COLO668 (cell line): ENCODE results near the gene ZNF653.

Source experiments
- DNase-seq: peaks from one replicate; lab custom pipeline; 2025; ENCODE audit not compliant: unreplicated experiment; lab: John Stamatoyannopoulos, UW

Gene ZNF653

DNA sequence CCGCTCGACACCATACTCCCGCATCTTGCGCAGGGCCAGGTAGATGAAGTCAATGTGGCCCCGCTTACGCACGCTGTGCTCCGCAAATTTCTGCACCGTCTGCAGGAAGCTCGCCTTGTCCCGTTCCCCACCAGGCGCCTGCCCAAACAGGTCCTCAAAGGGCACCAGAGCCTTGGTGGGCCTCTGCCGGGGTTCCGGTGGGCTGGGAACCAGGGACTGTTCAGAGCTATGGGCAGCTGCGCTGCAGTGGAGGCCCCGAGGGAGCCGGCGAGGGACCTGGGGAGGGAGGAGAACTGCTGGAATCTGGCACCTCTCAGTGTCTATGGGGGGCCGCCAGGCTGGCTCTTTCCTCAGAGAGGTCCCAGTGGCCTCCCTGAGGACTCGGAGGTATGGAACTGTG is 8.3 kb upstream of the ZNF653 start:
- no peak for DNase-seq

DNA sequence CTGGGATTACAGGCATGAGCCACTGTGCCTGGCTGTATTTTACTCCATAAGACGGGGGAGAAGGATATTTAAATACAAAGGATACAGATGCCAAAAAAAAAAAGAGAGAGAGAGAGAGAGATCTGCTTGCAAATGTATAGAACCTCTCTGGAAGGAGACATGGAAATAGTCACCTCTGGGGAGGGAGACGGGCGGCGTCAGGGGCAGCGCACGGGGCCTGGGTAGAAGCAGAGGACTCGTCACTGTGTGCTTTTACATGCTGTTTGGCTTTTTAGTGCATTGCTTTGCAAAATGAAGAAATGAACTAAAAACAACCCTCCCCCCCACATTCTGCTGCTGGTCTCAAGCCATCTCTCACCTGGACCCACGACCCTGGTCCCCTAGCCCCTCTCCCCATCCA is 4.8 kb upstream of the ZNF653 start:
- DNase-seq, result no peak

DNA sequence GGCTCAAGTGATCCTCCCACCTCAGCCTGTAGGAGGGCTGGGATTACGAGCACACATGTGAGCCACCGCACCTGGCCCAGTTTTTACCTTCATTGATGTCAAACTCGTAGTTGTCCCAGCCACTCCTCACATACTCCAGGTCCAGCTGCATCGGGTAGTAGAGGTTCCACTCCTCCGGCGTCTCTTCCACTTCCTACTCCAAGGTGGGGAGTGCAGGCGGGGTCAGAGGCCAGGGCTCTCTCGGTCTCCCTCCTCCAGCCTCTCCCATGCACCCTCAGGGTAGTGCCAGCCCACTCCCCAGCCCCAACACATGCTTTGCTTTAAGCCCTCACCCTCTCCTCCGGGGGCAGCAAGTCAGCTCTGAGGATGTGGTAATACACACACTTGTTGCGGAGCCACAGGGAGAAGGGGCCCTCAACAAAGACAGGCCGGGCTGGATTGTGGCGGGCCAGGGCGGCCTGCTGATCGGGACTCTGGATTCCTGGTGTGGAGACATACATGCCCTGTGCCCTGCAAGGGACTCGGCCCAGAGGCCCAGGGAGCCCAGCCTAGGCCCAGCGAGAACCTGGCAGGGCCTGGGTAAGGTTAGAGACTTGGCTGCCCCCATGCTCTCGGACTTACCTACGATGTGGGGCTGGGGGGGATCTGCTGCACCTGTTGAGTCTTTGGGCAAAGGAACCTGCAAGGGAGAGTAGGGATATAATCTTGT is 1.9 kb upstream of the ZNF653 start:
- DNase-seq, result no peak

DNA sequence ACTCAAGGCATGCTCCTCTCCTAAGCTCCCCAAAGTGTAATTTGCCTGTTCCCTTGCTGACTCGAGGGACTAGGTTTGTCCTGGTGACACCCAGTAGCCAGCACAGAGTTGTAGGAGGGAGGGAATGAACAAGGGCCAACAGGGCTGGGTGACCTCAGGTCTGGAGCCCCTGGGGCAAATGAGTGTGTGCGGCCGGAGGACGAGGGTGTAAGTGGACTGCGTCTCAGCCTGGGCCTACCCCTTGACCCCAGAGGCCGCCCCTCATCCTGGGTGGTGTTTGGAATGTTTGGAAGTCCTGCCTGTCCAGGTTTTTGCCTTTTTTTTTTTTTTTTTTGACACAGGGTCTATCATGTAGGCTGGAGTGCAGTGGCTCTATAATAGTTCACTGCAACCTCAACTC is 1.3 kb upstream of the ZNF653 start:
- no peak for DNase-seq

DNA sequence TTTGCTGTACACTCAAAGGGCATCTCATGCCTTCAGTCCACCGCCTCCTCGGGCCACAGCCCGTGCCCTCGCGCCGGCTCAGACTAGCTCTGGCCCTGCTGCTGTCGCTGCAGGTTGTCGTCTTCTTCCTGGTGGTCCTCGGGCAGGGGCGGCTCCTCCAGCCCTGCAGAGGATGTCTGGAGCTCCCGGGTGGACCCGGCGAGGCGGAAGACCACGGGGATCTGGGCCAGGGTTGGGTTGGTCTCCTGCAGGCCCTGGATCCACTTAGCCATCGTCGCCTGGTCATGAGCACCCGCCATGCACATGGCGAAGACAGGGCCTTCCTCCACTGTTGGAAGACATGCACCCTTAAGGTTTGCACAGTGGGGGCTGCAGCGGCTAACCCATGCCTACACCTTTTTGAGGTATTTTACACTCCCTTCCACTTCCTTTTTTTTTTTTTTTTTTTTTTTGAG is 489 bp upstream of the ZNF653 start:
- peak; percentile 76 for DNase-seq

DNA sequence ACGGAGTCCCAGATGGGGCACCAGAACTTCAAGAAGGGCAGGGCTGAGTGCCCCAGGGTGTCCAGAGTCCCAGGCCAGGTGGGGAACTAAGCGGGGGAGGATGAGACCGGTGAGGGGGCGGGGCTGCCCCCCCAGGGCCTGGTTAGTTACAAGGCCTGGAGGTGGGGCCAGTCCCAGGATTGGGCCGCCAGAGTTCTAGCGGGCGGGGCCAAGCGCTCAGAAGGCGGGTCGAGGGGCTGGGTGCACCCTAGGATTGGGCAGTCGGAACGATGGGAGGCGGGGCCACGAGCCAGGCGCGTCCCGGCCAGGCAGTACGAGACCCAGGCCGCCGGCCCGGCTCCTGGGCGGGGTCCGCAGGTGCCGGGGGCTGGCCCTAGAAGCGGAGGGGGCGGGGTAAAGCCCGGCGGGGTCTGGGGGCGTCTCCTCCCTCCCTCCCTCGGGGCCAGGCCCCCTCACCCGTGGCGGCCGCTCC is 571 bp downstream of the ZNF653 start:
- peak; percentile 97 for DNase-seq

DNA sequence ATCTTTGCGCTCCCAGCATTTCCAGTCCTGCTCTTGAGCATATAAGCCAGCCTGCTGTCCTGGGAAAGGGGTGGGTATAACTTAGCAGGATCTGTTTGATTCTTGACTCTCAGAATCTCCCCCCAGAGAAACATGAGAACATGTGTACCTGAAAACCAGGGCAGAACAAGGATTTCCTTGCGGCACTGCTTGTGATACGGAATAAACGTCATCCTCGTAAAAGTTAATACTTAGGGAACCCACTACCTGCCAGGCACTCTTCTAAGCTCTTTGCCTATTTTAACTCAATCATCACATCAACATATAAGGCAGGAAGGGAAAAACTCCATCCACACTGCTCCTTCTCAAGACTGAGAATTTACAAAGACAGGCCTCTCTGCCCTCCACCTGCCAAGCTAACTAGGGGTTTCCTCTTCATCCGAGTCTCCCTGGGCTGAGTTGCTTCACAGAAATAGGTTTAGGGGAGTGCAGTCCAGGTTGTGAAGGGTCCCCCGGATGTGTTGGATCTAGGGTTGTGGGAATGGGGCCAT is 1.1 kb downstream of the ZNF653 start:
- DNase-seq, result no peak

DNA sequence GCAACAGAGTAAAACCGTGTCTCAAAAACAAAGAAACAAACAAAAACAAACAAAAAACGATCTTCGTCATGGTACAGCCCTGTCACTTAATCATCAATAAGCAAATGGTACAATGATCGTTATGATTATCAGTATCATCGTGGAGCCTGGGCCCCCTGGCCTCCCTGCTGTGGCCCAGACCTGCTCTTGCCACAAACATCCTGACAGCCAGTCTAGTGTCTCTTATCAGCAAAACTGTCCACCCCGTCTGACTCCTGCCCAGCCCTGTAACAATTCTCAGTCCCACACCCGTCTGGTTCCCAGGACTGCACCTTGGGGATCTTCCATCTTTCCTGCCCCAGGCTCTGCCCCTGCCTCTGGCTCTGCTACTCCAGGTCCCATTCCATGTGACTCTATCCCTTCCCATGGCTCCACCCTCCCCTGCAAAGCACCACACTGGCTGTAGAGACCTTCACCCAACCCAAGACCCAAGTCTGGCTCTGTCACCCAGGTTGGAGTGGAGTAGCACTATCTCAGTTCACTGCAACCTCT is 5.7 kb downstream of the ZNF653 start:
- DNase-seq, result no peak

DNA sequence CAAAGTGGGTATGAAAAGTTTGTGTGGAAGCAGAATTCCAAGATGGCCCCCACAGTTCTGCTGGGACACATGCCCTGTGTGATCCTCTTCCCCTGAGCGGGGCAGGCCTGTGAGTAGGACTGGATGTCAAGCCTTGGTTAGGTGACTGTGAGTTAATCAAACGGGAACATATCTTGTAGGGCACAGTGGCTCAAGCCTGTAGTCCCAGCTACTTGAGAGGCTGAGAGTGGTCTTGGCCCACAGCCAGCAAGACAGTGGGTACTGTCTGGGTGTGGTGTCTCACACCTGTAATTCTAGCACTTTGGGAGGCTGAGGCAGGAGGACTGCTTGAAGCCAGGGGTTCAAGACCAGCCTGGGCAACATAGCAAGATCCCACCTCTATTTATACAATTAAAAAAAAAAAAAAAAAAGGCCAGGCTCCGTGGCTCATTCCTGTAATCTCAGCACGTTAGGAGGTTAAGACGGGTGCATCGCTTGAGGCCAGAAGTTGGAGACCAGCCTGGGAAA is 6.4 kb downstream of the ZNF653 start:
- DNase-seq, result no peak

DNA sequence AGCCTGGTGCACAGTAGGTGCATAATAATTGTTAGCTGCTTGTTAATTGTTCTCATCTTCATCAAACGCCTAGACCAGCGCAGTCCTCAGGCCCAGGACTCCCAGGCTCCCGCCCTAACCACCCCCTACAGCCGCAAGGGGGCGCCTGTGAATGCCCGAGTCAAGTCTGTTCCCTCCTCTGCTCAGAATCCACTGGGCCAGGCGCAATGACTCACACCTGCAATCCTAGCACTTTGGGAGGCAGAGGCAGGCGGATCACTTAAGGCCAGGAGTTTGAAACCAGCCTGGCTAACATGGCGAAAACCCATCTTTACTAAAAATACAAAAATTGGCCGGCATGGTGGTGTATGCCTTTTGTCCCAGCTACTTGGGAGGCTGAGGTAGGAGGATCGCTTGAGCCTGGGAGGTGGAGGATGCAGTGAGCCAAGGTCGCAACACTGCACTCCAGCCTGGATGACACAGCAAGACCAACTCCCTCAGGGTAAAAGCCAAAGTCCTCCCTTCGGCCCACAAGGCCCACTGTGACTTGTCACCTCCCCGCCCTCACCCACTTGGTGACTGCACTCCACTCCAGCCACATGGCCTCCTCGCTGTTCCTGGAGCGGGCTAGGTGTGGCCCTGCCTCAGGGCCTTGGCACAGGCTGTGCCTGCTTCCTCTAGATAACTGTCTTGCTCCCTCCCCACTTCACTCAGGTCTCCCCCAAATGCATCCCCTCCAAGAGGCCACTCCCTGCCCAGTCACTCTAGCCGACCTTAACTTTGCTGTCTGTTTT is 9.1 kb downstream of the ZNF653 start:
- peak; percentile 71 for DNase-seq

DNA sequence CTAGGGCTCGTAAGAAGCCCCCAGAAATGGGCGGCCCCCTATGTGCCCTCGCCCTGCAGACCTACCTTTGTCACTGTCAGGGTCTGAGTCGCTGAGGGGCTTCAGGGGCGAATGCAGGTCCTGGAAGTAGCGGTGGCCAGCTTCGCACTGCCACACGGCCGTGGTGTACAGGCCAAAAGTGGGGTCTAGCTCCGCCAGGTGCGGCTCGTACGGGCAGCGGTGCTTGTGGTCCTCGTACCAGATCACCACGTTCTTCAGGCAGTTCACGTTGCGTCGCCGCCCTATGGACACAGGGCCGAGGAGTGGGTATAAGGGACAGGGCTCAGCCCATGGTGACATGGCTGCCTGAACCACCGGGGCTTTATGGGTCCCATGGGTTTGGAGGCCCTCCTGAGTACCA is 9.8 kb downstream of the ZNF653 start:
- no peak for DNase-seq

DNA sequence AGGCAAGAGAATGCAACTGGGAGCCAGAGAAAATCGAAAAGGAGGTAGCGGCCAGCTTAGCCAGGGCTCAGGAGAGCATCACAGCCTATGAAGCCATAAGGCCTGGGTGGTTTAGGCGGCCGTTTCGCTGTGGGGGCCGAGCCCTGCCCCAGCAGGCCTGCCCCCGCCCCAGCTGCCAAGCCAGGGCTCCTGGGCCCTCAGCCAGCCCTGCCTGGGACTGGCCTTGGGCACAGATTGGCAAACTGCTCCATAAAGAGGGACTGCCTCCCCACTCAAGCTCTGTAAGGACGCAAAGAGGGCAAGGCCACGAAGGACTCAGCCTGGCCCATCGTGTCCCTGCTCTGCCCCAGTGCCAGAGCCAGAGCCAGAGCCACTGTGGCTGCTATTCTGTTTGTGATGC is 10.2 kb downstream of the ZNF653 start:
- DNase-seq, result no peak

DNA sequence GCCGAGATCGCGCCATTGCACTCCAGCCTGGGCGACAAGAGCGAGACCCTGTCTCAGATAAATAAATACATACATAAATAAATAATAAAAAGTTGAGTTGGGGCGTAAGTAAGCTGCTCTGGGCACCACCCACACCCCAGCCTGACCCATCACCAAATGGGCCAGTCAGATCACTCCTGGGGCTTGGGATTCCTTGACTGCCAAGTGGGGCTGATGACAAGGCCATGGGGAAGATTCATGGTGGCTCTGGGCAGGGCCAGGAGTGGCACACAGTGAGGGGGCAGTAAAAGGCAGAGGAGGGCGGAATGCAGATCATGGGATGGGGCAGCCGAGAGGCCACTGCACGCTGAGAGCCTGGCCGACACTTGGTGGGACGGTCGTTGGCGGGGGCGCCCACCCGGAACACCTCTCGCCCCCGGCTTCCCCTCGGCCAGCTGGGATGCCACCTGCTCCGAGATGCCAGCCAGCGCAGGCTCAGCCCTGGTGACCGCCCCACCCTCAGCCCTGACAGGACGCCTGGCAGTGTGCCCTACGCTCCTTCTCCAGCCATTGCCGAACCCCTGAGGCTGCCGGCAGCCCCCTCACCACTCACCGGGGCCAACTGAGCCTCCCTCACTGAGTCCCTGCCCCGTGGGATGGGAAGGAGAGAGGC is 10.9 kb downstream of the ZNF653 start:
- DNase-seq, result no peak

DNA sequence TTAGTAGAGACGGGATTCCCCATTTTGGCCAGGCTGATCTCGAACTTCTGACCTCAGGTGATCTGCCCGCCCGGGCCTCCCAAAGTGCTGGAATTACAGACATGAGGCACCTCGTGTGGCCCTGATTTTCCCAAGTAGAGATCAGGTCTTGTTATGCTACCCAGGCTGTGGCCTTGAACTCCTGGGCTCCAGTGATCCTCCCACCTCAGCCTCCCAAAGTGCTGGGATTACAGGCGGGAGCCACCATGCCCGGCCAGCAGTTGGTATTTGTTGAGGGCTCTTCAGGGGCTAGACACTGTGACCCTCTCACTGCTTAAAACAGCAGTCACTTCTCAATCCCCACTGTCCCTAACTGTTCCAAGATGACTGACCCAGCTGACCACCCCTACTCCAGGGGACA is 16.3 kb downstream of the ZNF653 start:
- DNase-seq, result no peak

DNA sequence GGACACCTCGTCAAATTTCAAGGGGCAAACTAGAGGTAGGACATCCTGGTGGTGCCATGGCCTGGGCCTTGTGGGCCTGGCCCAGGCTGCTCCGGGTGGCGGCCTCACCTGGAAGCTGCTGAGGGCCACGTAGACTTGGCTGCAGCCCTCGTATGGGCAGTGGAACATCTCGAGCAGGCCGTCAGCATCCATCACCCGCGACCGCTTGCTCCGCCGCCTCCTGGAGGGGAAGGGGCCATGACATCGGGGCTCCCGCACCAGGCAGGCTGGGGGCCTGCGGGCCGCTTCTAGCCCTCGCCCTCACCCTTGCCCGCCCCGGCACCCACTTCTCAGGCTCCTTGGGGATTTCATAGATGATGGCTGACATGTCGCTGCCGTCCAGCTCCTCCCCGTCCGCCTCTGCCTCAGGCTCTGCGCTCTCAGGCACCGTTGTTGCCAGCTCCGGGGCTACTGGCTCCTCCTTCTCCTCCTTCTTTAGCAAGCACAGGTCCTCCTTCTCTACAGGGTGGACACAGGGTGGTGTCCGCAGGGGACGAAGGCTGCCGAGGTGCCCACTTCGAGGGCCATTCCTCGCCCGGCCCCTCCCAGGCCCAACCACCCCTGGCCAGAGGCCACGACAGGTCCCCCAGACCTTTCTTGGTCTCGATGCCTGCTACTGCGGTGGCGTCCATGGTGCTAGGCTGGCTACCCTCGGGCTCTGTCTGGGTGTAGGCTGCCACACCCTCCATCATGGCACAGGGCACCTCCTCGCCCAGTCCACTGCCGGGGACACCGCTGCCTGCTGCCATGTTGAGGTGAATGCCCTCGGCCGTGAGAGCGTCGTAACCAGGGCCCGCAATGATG is 18.8 kb downstream of the ZNF653 start:
- DNase-seq, result no peak

DNA sequence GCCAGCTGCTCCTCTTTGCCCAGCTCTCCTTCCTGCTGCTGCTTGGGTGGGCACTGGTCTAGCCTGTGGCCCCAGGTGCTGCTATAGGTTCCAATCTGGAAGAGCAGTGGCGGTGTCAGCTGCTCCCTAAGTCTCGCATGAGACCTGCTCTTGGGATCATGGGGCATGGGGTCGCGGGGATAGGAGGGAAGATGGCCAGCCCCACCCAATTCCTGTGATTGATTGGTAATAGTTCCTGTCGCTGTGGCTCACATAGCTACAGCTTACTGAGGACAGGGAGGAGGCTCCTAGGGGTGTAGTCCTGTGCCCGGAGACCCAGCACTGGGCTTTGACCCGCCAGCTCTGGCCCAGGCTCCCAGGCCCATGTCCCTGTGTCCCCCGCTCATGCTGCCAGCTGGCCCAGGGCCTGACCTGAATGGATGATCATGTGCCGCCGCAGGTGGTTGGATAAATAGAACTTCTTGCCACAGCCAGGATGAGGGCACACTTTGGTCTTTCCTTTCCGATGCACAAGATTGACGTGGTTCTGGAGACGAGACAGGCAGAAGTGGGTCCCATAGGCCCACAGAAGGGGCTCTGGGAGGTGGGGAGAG is 20.3 kb downstream of the ZNF653 start:
- DNase-seq, result no peak

DNA sequence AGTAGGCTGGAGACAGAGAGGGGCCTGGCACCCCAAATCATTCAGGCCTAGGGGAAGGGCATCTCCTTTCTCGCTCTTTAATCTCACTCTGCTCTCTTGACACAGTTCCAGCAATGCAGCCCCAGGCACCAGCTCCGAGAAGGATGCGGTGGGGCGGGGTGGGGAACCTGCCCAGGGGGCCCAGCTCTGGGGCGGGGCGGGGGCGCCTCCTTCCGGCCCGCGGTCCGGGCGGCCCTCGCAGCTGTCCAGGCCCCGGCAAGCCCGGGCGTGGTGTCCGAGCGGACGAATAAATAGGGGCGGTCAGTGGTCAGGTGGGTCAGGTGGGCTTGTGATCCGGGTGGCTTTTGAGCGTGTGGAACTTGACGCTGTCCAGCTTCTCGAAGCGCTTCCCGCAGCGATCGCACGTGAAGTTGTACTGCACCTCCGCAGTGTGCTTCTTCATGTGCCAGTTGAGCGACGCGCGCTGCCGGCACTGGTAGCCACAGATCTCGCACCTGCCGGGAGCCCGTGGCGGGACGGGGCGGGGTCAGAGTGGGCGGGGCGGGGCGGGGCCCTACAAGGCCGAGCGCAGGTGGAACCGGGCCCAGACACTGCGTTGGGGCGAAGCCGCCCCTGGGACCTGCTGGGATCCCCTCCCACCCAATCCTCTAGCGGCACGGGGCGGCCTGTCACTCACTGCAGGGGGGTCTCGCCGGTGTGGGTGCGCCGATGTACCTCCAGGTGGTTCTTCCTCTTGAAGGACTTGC is 22.1 kb downstream of the ZNF653 start:
- DNase-seq, result no peak

DNA sequence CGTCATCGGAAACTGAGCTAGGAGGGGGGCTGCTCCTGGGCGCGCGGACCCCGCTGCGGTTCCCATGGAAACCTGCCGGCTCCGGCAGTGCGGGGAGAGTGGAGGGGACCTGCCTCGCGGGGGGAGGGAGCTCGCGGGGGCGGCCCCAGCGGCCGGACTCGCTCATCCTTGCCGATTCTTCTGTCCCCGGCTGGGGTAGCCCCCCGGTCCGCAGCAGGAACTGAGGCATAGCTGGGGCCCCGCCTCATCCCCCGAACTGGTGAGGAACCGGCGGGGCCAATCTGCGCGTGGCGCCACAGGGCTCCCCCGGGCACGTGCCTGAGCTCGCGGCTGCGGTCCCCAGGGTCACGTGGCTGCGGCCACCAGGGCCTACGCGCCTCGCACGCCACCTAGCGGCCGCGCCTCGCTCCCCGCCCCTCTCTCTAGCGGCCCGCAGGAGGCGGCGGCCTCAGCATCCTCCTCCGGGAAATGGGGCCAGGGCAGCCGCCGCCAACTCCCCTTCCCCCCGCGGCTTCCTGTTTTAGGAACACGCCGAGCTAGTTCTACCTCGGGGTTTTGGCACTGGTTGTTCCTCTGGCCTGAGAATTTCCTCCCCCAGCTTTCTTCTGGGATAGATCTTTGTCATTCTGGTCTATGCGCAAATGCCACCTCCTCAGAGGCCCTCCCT is 23.1 kb downstream of the ZNF653 start:
- DNase-seq, result peak; percentile 92
